BLaER1 (cell line): ENCODE measurements around the gene MARVELD1.

ENCODE experiments used
- H3K27ac ChIP-seq: shearing (Covaris generic); formaldehyde crosslinking; 2 replicates; pipeline ENCODE4 v1.8.1; 2022
- H3K27me3 ChIP-seq: shearing (Covaris generic); formaldehyde crosslinking; 2 replicates; pipeline ENCODE4 v1.8.1; 2022
- H3K36me3 ChIP-seq: shearing (Covaris generic); formaldehyde crosslinking; 2 replicates; pipeline ENCODE4 v1.8.1; 2022
- H3K4me1 ChIP-seq: shearing (Covaris generic); formaldehyde crosslinking; 2 replicates; pipeline ENCODE4 v1.8.1; 2022
- H3K4me2 ChIP-seq: shearing (Covaris generic); formaldehyde crosslinking; 2 replicates; pipeline ENCODE4 v1.8.1; 2022
- H3K4me3 ChIP-seq: shearing (Covaris generic); formaldehyde crosslinking; 2 replicates; pipeline ENCODE4 v1.8.1; 2022
- H3K9ac ChIP-seq: shearing (Covaris generic); formaldehyde crosslinking; 2 replicates; pipeline ENCODE4 v1.8.1; 2022
- H3K9me3 ChIP-seq: shearing (Covaris generic); formaldehyde crosslinking; 2 replicates; pipeline ENCODE4 v1.8.1; 2022
- H4K20me1 ChIP-seq: shearing (Covaris generic); formaldehyde crosslinking; 2 replicates; pipeline ENCODE4 v1.8.1; 2022
- Cebpa-rat ChIP-seq: shearing (Covaris generic); IDR thresholded peaks from 2 replicates; pipeline ENCODE4 v1.8.1; 2022

The MARVELD1 gene

GRCh38 chr10:97713339-97713825, at the start of gene MARVELD1:
TSS of gene MARVELD1 (plus strand) at chr10:97713730. CDS start at chr10:97713877, 147 bp downstream.
- H3K4me2 ChIP-seq = peak within 1 kb of the TSS; percentile 86
- H3K9ac ChIP-seq = peak within 1 kb of the TSS; percentile 91
- H3K27ac ChIP-seq = peak within 1 kb of the TSS; percentile 94
- peaks cover 21% of the 10 kb centered on the region for H3K36me3 ChIP-seq
- H3K9me3 ChIP-seq = no peaks in the 10 kb centered on the region
- no peaks in the 10 kb centered on the region for H3K27me3 ChIP-seq
- peaks cover 54% of the 10 kb centered on the region for H3K4me1 ChIP-seq
- peaks cover 32% of the 10 kb centered on the region for H4K20me1 ChIP-seq
- peak within 1 kb of the TSS; percentile 83 for H3K4me3 ChIP-seq
- no peak for TF ChIP-seq Cebpa-rat

- TF ChIP-seq Cebpa-rat = no peak
- H3K36me3 ChIP-seq = peaks cover 16% of the 10 kb centered on the region
- H3K27me3 ChIP-seq = no peaks in the 10 kb centered on the region
- H3K9me3 ChIP-seq = no peaks in the 10 kb centered on the region
- no peaks in the 10 kb centered on the region for H4K20me1 ChIP-seq
- no peak overlapping the region for H3K27ac ChIP-seq
- peak overlapping the region; percentile 2; the same call in 1 of the 2 replicates for H3K4me2 ChIP-seq
- H3K4me3 ChIP-seq = no peak overlapping the region
- peaks cover 7% of the 10 kb centered on the region; the same call in 1 of the 2 replicates for H3K4me1 ChIP-seq
- no peak overlapping the region for H3K9ac ChIP-seq
Observed at GRCh38 chr10:97664282-97664850, 49.2 kb upstream of the MARVELD1 start.

- H3K36me3 ChIP-seq = peaks cover 16% of the 10 kb centered on the region
- H3K4me3 ChIP-seq = no peak overlapping the region
Observed at GRCh38 chr10:97666992-97667391, 46.5 kb upstream of the MARVELD1 start.

GRCh38 chr10:97667463-97667862, 46.1 kb upstream of the MARVELD1 start:
- Histone ChIP-seq H3K4me2 (no peak overlapping the region), H3K27ac (no peak overlapping the region), H4K20me1 (no peaks in the 10 kb centered on the region), H3K9me3 (no peaks in the 10 kb centered on the region), H3K36me3 (peaks cover 16% of the 10 kb centered on the region), H3K4me1 (peaks cover 7% of the 10 kb centered on the region; the same call in 1 of the 2 replicates), H3K27me3 (no peaks in the 10 kb centered on the region), H3K9ac (no peak overlapping the region), H3K4me3 (no peak overlapping the region)
- TF ChIP-seq Cebpa-rat = no peak

More at GRCh38 chr10:97666992-97667391, 46.5 kb upstream of the MARVELD1 start:
- Histone ChIP-seq H3K9me3 (no peaks in the 10 kb centered on the region), H3K27me3 (no peaks in the 10 kb centered on the region), H3K4me1 (peaks cover 7% of the 10 kb centered on the region; the same call in 1 of the 2 replicates), H4K20me1 (no peaks in the 10 kb centered on the region), H3K4me2 (no peak overlapping the region), H3K27ac (no peak overlapping the region), H3K9ac (no peak overlapping the region)
- TF ChIP-seq Cebpa-rat = no peak

- Histone ChIP-seq H3K4me2 (no peak overlapping the region), H3K9ac (no peak overlapping the region), H3K27me3 (no peaks in the 10 kb centered on the region), H3K36me3 (peaks cover 24% of the 10 kb centered on the region), H3K27ac (no peak overlapping the region), H3K4me1 (peaks cover 6% of the 10 kb centered on the region; the same call in 1 of the 2 replicates), H3K9me3 (no peaks in the 10 kb centered on the region), H3K4me3 (no peak overlapping the region), H4K20me1 (no peaks in the 10 kb centered on the region)
- no peak for TF ChIP-seq Cebpa-rat
Observed at GRCh38 chr10:97669571-97669970, 44.0 kb upstream of the MARVELD1 start.

- Histone ChIP-seq H3K4me1 (peaks cover 14% of the 10 kb centered on the region), H4K20me1 (no peaks in the 10 kb centered on the region), H3K9me3 (no peaks in the 10 kb centered on the region), H3K9ac (no peak overlapping the region), H3K27me3 (no peaks in the 10 kb centered on the region), H3K4me2 (no peak overlapping the region), H3K27ac (no peak overlapping the region), H3K4me3 (no peak overlapping the region), H3K36me3 (peaks cover 33% of the 10 kb centered on the region)
- no peak for TF ChIP-seq Cebpa-rat
Observed at GRCh38 chr10:97673736-97674525, 39.6 kb upstream of the MARVELD1 start.

GRCh38 chr10:97675222-97675621, 38.3 kb upstream of the MARVELD1 start:
- H3K27ac ChIP-seq = no peak overlapping the region
- no peak overlapping the region for H3K4me2 ChIP-seq
- H3K4me3 ChIP-seq = no peak overlapping the region
- no peaks in the 10 kb centered on the region for H3K27me3 ChIP-seq
- H4K20me1 ChIP-seq = no peaks in the 10 kb centered on the region
- peaks cover 14% of the 10 kb centered on the region for H3K4me1 ChIP-seq
- TF ChIP-seq Cebpa-rat = no peak
- peaks cover 39% of the 10 kb centered on the region for H3K36me3 ChIP-seq
- H3K9me3 ChIP-seq = no peaks in the 10 kb centered on the region
- H3K9ac ChIP-seq = no peak overlapping the region

- Histone ChIP-seq H3K4me2 (peak overlapping the region; percentile 17; the same call in 1 of the 2 replicates), H3K4me3 (no peak overlapping the region), H3K27ac (no peak overlapping the region), H3K4me1 (peaks cover 14% of the 10 kb centered on the region), H3K9me3 (no peaks in the 10 kb centered on the region), H3K36me3 (peaks cover 39% of the 10 kb centered on the region), H4K20me1 (no peaks in the 10 kb centered on the region), H3K9ac (no peak overlapping the region; the same call in 1 of the 2 replicates), H3K27me3 (no peaks in the 10 kb centered on the region)
- no peak for TF ChIP-seq Cebpa-rat
Observed at GRCh38 chr10:97676770-97677581, 36.6 kb upstream of the MARVELD1 start.

- Histone ChIP-seq H3K9me3 (no peaks in the 10 kb centered on the region), H3K4me3 (no peak overlapping the region), H3K36me3 (peaks cover 32% of the 10 kb centered on the region), H3K4me1 (peaks cover 16% of the 10 kb centered on the region), H3K27ac (no peak overlapping the region), H3K4me2 (no peak overlapping the region), H3K9ac (no peak overlapping the region), H3K27me3 (no peaks in the 10 kb centered on the region), H4K20me1 (no peaks in the 10 kb centered on the region)
- no peak for TF ChIP-seq Cebpa-rat
Observed at GRCh38 chr10:97679594-97679993, 33.9 kb upstream of the MARVELD1 start.
